ENCODE data around the gene GNG7.

- TF ChIP-seq BACH2 (CRISPR knock-in tag; IDR thresholded peaks at IDR 0.05; ENCODE audit: borderline replicate concordance) (no peak), OSR1 (CRISPR knock-in tag; IDR thresholded peaks at IDR 0.05) (no peak), RARB (CRISPR knock-in tag; IDR thresholded peaks at IDR 0.05) (no peak), ARNTL (CRISPR knock-in tag; IDR thresholded peaks at IDR 0.05; ENCODE audit: borderline replicate concordance, low read depth) (no peak), ESRRG (CRISPR knock-in tag; IDR thresholded peaks at IDR 0.05) (no peak), PATZ1 (CRISPR knock-in tag; IDR thresholded peaks at IDR 0.05; ENCODE audit: borderline replicate concordance) (no peak), ZFP30 (CRISPR knock-in tag; IDR thresholded peaks at IDR 0.05) (no peak), POU6F1 (CRISPR knock-in tag; IDR thresholded peaks at IDR 0.05; ENCODE audit: borderline replicate concordance, low read depth) (no peak), ZNF70 (CRISPR knock-in tag; IDR thresholded peaks at IDR 0.05) (no peak), GLIS3 (CRISPR knock-in tag; IDR thresholded peaks at IDR 0.05) (no peak)
- TF ChIP-seq, protein P1, sequence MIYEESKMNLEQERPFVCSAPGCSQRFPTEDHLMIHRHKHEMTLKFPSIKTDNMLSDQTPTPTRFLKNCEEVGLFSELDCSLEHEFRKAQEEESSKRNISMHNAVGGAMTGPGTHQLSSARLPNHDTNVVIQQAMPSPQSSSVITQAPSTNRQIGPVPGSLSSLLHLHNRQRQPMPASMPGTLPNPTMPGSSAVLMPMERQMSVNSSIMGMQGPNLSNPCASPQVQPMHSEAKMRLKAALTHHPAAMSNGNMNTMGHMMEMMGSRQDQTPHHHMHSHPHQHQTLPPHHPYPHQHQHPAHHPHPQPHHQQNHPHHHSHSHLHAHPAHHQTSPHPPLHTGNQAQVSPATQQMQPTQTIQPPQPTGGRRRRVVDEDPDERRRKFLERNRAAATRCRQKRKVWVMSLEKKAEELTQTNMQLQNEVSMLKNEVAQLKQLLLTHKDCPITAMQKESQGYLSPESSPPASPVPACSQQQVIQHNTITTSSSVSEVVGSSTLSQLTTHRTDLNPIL (CRISPR knock-in tag; IDR thresholded peaks at IDR 0.05; ENCODE audit: low read depth): no peak
Measured at GRCh38 chr19:2627319-2627829, 75.1 kb downstream of the GNG7 start.
